Right renal cortex interstitium (tissue), 3 donors: ENCODE data around the gene APBB2. TPM values are rescaled to one million over a fixed set of nuclear protein-coding genes. Genes with fewer than 3 reads are reported as not detected.

Experiments
- DNase-seq, 3 donors: peaks; one replicate each; pipeline ENCODE4 v3.0.0-alpha.2; 2013; ENCODE audit warnings: low read depth in 3 of 3, low spot score in 2 of 3
- polyA plus RNA-seq, 3 donors: library from polyadenylated mRNA; unstranded; fragments of 120-200 nt; gene quantifications; one replicate each; pipeline ENCODE4 v1.2.1, GENCODE V29; 2013; ENCODE audit not compliant: insufficient read length in 3 of 3

APBB2 gene
- polyA plus RNA-seq, 3 donors: 46.8 to 52.3 (median 47.7) TPM

DNA sequence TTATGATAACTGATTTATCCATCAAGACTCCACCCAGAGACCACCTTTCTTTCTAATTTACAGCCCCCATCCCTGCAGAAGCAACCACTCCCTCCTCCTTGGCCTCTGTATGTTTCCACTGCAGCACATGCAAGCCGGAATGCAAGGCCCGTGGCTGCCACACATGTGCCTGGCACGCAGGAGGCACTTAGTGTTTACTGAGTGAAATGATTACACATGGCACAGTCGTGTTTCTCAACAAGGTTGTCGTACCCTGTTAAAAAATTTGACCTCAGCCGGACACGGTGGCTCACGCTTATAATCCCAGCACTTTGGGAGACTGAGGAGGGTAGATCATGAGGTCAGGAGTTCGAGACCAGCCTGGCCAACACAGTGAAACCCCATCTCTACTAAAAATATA is 104.3 kb downstream of the APBB2 start:
- no peak for DNase-seq

DNA sequence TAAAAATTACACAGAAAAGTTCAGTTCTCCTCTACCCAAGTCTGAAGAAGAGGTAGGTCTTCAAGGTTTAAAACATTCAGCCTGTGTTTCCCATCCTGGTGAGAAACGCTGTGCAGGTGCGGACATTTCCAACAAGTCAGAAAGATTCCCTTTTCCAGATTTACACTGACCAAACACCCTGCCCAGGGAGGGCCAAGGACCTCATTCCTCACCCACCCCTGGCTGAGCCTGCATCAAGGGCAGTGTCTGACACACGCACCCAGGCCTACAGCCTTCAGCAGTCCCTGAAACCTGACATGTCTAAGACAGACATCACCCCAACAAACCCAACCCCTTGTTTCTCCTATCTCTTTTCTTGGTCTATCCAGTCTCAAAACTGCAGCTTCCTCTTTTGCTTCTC is 105.9 kb downstream of the APBB2 start:
- no peak for DNase-seq

DNA sequence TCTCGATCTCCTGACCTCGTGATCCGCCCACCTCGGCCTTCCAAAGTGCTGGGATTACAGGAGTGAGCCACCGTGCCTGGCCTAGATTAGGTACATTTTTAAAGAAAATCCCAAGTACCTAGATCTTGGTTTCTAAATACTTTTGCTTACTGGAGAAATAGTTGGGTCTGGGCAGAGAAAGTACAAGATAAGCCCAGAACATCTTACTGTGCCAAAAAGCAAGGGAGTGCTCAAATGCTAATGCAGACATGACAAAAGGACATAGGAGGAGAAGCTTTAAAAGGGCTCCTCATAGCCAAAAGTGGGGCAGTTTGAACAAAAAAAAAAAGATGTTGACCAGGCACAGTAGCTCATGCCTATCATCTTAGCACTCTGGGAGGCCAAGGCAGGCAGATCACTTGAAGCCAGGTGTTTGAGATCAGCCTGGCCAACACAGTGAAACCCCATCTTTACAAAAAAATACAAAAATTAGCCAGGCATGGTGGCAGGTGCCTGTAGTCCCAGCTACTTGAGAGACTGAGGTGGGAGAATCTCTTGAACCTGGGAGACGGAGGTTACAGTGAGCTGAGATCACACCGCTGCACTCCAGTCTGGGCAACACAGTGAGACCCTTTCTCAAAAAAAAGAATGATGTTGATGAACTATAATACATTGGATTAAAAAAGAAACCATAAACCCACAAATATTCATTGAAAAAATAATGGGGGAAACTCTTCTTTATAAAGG is 107.5 kb downstream of the APBB2 start:
- no peak for DNase-seq

DNA sequence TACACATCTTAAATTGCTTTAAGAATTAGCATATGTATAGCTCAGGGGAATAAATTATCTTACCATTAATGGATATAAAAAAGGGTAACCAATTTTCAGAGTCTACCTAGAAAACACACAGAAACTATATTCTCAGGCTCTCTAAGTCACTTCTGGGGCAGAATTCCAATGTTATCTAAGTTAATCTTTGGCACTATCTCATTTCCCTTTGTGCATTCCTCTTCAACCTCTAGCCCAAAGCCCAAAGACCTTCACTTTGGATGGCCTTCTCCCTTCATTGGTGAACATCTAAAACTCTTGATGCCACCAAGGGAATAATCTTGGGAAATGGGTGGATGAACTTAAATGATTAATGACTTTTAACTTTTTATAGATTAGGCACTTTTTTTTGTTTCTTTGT is 108.3 kb downstream of the APBB2 start:
- no peak for DNase-seq

DNA sequence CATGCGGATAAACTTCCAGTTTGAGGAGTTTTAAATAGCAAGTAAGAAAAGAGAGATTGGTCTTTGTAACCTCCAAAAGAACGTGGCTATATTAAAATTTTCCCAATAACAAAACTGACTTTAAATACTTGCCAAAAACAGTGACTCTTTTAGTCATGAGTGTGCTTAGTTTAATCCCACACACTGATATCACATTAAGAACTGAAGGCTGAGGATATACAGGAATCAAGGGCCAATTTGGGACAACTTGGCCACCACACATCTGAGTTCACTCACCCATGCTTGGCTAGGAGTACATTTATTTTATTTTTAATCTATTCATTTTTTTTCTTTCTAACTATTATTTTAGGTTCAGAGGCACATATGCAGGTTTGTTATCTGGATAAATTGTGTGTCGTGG is 110.2 kb downstream of the APBB2 start:
- DNase-seq: no peak

DNA sequence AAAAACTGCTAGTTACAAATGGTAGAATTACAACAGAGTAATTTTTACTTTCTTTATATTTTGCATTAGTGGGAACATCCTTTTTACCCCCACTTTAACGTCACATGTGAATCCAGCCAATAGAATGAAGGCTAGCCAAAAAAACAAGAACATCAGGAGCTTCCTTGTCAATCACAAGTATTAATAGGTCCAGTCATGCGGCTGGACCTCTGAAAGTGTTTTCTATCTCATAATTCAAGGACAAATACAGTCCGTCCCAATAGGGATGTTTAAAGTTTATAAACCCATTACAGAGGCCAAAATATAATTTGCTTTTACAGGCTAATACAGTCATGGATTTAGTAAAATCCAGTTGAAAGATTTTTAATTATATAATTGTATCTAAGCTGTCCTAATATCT is 110.7 kb downstream of the APBB2 start:
- DNase-seq: no peak

DNA sequence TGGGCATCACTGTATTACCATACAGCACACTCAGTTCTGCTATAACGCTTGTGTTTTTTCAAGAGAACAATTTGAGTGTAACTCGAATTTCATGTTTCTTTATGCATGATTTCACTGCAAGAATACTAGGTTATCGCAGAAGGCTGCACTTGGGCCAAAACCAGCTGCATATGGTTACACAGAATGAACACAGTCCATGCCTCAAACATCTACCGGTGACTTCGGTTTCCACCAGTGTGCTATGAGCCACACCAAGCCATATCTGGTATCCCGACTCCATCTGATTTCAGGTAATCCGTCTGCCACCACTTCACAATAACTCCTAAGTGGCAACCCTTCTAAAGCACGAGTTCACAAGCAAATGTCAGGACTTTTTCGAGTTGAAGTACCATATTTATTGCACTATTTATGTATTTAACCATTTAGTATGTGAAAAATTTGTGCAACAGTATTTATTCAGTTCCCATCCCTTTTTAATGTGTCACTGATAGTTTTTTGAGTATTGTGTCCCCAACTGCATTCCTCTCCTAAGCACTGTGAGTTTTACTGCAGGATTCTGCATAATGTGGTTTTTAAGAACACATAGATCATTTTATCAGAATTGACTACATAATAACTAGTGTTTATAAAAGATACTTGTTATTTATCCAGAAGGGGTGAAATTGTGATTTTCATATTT is 111.8 kb downstream of the APBB2 start:
- DNase-seq: no peak

DNA sequence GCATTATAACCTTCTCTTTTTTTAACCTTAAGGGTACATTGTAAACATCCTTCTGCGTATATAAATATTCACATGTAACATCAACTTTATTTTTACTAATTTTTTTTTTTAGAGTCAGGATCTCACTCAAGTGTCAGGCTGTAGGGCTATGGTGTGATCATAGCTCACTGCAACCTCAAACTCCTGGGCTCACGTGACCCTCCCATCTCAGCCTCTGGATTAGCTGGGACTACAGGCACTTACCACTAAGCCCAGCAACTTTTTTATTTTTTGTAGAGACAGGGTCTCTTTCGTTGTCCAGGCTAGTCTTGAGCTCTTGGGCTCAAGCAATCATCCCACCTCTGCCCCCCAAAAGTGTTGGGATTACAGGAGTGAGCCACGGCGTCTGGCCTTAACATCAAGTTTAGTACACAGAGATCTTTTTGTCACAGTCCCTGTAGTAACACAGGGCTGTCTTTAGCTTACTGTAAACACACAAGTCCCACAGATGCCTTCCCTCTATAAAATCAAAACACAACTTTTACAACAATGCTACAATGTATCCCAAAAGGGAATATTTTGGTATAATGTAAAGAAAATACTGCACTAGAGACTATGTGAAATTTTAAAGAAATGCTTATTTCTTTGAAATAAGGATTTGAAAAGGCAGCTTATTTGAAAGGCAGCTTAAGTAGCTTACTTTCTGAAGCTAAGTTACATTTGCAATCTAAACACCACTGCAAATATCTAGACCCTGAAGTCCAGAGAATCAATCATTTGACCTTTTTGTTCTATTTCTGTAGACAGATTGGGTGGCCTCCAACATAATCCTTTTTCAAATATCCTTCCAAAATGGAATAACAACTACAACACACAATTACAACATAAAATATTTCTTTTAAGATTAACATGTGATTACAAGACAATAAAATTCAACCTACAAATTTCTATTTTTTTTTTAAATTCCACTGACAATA is 116.0 kb downstream of the APBB2 start:
- DNase-seq: no peak

DNA sequence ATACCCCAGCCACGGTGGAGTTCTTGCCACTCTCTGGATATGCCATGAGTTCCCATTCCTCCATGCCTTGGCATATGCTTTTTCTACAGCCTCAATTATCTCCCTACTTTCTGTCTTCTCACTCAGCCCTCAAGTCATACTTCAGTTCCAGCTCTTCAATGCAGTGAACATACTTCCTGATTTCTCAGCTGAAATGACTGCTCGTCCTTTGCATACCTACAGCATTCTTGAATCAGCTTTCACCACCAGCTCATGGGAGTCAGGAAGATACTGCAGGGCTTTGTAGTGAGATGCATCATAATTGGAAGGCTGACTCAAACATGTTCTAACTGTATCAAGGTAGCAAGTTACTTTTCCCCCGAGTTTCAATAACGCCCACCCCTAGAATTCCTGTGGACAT is 118.4 kb downstream of the APBB2 start:
- no peak for DNase-seq

DNA sequence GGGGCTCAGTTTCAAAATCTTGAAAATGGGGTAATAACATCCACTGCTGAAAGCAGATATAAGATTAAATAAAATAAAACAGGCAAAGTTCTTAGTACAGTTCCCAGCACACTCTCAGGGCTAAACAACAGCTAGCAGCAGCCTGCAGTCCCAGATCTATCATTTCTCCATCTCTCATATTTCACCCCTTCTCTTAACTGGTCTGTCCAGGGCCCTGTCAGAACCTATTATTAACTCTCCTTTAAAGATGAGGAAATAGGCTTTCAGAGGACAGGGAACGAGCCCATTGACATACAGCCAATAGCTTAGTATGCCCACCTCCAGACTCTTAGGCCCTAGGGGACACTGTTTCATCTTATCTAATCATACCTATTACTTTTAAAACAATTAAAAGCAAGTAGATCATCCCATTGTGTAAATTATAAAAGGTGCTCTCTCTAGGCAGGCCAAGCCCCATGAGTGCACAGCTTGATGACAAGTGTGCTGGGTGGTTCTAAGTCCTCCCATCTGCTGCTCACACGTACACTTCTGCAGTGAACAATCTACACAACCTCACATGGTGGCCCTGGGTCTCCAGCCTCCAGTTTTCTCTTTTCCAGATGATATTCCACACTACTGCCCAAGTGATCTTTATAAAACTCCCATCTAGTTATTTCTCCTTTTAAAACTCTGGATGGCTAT is 119.0 kb downstream of the APBB2 start:
- no peak for DNase-seq

DNA sequence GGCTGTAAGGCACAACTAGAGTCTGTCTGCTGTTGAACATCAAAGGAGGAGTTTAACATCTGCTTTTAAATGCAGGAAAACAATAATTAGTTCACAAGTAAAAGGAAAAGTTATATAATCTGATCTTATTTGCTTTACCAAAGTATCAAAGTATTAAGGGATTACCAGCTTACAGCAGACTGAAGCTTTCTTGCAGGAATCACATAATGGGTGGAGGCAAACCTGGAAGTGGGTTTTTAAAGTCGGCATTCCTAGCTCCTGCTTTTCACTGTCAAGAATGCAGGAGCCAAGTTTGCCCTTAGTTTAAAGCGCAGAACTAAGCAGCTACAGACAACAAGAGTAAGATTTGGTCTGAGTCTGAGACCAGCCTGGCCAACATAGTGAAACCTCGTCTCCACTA is 122.2 kb downstream of the APBB2 start:
- no peak for DNase-seq

DNA sequence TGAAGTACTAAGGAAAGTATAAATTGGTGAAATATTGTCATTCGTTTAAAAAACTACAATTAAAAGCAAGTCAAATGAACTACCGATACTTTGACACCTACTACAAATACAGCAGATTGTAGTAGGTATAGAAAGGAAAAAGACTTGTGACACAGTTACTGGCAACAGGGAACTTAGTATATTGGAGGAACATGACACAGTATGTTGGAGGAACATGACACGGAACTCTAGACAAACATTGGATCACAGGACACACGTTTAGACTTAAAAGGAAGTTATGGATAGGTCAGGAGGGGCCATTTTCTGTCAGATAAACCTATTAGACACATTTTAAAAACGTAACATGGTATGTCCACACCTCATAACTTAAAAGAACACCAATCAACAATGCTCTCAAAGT is 132.5 kb downstream of the APBB2 start:
- DNase-seq: no peak

DNA sequence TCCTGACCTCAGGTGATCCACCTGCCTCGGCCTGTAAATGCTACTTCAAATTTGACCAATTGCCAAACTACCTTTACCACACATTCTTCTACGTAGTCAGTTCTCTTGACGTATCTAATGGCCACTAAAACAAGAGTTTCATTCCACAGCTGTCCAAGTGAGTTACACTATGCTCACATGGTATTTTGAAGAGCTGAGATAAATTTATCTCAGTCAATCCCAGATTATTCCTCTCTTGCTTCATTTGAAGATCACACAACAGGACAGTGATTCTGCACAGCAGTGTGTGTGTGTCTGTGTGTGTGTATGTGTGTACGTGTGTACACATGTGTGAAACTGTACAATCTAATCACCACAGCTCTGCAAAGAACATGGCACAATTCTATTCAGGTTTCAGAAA is 133.4 kb downstream of the APBB2 start:
- no peak for DNase-seq

DNA sequence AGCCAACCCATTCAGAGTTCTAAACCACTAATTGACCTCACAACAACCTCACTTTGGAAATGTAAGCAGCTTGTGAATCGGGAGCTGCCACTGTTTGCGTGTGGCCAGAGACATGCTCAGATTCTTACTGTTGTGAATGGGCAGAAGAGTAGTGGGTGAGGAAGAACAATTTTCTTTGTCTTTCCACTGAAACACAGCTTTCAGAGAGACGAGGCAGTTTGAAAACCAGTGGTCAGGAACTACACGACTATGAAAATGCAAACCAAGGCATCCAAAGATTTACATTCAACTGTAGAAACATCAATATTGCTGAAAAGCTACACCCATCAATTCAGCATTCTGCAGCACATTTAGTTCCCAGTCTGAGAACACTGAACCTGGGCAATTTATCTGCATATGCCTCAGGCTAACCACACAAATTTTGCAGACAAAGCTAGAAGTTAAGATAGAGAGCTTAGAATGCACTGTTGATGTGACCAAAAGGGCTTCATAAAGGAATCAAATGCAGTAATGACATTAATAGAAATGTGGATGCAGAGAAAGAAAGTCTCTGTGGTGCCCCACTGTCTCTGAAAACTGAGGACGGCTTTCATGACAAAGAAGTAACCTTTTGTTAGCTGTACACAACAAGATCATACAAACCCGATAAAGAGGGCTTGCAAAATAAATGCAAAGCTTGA is 134.3 kb downstream of the APBB2 start:
- DNase-seq: no peak

DNA sequence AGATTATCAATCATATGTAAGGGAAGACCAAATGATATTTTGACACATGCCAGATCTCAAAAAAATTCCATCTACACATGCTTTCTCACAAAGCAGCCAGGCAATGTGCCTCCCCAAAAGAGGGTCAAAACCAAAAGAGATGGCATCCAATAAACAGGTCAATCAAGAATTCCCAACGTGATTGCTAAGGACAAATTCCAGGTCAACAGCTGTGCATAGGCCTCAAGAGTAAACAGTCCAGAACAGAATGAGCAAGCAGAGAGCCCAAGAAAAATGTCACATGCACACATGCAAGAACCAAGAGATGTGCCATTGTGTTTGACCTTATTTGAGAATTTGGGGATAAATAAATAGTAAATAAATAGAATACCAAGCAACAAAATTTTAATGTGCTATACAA is 136.7 kb downstream of the APBB2 start:
- DNase-seq: no peak

DNA sequence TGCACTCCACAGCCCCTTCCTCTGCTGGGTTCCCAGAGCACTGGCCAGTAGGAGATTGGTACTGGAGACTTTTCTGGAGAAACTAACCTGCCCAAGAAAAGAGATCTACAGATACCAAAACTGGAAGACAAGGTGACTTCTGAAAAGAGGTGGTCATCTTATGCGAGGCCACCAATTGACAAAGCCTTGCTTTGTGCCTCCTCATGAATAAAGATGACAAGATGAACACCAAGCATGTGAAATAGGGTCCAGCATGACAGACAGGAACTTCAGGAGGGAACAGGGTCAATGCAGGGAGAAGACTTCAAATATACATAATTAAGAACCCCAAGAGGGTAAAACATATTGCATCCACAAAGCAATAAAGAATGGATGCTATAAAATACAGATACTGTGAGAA is 137.9 kb downstream of the APBB2 start:
- DNase-seq: no peak

DNA sequence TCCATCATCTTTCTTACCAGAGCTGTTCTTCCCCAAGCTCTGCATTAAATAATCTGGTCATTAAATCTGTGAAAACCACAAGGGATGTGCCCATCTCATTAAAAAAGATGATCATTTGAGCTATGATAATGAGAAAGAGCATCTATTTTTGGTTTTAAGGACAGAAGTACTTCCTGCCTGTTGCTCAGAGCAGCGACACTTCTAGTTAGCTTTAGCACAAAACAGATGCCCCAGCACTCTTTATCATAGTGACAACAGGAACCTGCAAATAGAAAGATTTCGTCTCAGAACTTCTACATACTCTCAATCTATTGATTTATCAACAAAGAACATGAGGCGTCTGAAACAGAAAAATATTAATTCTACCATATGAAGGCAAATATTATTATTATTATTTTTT is 140.1 kb downstream of the APBB2 start:
- DNase-seq: no peak

DNA sequence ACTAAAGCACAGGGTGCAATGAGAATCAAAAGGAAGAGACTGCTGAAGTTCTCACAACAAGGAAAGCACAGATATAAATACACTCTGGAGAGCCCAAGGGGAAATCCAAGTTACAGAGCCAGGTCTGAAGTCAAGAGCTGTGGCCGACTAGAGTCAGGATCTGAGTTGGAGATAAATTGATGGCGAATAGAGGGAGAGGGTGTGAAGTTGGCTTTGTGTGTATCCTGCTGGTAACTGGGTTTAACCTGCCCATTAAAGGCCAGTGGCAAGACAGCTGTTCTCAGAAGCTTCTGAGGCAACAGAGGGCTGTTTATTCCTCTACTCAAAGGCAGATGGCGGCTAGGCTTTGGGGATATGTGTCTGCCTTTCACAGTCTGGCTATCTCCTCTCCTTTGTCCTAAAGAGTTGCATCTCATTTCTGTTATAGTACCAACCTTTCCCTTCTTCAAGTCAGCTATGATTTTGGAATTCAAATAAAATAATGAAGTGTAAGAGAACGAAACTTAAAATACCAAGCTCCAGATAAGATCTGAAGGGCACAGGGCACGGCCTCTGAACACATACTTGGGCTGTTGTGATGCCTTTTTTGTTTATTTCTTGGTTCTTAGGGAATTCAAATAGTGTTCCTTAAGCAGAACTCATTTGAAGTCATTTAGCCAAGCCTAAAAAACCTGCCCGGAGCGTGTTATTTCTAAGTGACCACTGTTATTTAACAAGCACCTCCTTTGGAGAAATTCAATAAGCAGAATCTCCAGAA is 142.1 kb downstream of the APBB2 start:
- no peak for DNase-seq

DNA sequence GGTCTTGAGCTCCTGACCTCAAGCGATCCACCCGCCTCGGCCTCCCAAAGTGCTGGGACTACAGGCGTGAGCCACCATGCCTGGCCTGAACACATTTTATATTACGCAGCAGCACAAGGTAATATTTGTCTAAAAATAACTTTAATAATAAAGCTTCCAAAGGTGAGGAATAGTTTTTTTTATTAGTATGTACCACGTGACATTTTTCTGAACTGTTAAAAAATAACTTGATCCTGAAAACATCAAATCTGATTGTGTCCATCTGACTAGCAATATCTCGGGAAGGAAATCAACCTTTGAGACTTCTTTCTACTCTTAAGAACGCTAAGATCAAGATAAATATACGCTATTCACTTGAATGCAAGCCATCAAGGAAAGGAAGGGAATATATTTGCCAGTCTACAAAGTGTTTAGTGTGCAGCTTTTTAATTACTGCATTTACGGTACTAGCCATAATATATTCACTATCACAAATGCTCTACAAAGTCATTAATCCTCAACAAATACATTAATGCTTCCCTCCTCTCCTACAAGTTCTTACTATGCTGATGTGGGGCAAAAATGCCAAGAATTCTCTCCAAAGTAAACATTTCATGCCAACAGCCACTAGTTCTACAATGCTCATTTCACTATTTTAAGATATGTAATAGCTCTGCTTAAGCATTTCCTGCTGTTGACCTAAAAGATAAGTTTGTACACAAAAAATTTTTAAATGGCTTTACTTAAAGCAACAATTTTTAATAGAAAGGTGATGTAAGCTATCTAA is 143.6 kb downstream of the APBB2 start:
- DNase-seq: no peak
